ENCODE measurements around the gene SDSL. TPM values are rescaled to one million over a fixed set of nuclear protein-coding genes. Genes with fewer than 3 reads are reported as not detected.

The SDSL gene
- total RNA-seq, 4 donors from 2014 or later: 0.91 to 1.4 (median 0.98) TPM; not detected in 1

DNA sequence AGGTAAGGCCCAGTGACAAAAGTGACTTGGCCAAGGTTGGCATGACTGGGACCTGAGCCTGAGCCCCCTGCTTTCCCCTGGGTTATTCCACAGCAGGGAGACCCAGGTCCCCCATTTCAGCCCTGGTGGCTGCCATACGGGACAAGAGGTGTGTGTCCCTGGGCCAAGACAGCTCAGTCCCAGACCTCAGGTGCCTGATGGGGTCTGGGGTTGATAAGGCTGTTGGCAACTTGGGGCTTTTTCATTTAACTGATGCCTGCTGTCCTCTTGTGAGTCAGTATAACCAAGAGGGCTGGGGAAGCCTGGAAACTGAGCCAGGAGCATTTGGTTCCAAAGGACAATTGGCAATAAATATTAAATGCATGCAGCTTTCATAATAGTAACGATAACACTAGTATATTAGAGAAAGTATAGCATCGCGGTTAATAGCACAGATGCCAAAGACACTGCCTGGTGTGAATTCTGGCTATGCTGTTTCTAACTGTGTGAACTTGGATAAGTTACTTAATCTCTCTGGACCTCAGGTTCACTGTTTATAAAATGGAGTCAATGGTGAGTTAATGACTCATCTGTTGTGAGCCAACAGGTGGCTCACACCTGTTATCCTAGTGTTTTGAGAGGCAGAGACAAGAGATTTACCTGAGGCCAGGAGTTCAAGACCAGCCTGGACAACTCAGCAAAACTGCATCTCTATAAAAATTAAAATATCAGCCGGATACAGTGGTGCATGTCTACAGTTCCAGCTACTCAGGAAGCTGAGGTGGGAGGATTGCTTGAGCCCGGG lies 898 bp downstream of the SDSL start:
- no peak for TF ChIP-seq POLR2A (IDR thresholded peaks at IDR 0.05)
- TF ChIP-seq, protein P1, sequence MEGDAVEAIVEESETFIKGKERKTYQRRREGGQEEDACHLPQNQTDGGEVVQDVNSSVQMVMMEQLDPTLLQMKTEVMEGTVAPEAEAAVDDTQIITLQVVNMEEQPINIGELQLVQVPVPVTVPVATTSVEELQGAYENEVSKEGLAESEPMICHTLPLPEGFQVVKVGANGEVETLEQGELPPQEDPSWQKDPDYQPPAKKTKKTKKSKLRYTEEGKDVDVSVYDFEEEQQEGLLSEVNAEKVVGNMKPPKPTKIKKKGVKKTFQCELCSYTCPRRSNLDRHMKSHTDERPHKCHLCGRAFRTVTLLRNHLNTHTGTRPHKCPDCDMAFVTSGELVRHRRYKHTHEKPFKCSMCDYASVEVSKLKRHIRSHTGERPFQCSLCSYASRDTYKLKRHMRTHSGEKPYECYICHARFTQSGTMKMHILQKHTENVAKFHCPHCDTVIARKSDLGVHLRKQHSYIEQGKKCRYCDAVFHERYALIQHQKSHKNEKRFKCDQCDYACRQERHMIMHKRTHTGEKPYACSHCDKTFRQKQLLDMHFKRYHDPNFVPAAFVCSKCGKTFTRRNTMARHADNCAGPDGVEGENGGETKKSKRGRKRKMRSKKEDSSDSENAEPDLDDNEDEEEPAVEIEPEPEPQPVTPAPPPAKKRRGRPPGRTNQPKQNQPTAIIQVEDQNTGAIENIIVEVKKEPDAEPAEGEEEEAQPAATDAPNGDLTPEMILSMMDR (IDR thresholded peaks at IDR 0.05 in 4 of 5, conservative IDR thresholded peaks at IDR 0.05 in 1 of 5): no peak
- intact Hi-C loops (cut with DNase I; ENCODE audit: low total_unique reads) (no loop called here), in situ Hi-C loops (cut with MboI; ENCODE audit: low sequenced_read_pairs in 4 of 4) (loop anchor here in 1 of 4 donors (10.0 kb wide), 1 partner anchor 108 kb away; no protein-coding TSS in a partner anchor)
- Histone ChIP-seq H3K27ac (no peak overlapping the region), H3K9me3 (no peaks in the 10 kb centered on the region), H3K27me3 (no peaks in the 10 kb centered on the region), H3K4me3 (peak overlapping the region in 3 of 4 donors; percentile 41 to 56 (median 45)), H3K4me1 (peaks cover 0 to 8% of the 10 kb centered on the region in 2 donors), H3K36me3 (no peaks in the 10 kb centered on the region)
- no peak for DNase-seq
- no peak for ATAC-seq

DNA sequence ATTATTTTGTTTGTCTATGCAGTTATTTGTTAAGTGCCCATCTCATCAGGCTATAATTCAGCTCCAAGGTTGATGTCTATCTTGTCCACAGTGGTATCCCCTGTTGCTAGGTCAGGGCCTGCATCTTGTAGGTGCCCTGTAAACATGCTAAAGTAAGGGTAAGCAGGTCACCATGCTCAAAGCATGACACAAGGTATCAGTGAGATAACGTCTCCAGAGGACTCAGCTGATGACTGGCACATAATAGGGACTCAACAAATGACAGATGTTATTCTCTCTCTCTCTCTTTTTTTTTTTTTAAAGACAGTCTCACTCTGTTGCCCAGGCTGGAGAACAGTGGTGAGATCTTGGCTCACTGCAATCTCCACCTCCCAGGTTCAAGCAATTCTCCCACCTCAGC lies 2.3 kb downstream of the SDSL start:
- Histone ChIP-seq H3K27me3 (no peaks in the 10 kb centered on the region), H3K4me1 (peaks cover 0 to 8% of the 10 kb centered on the region in 2 donors), H3K4me3 (no peak overlapping the region), H3K27ac (no peak overlapping the region), H3K9me3 (no peaks in the 10 kb centered on the region), H3K36me3 (no peaks in the 10 kb centered on the region)
- intact Hi-C loops (cut with DNase I; ENCODE audit: low total_unique reads) (loop anchor here (2.0 kb wide), 1 partner anchor 228 kb away; no protein-coding TSS in a partner anchor), in situ Hi-C loops (cut with MboI; ENCODE audit: low sequenced_read_pairs in 4 of 4) (loop anchor here in 1 of 4 donors (10.0 kb wide), 1 partner anchor 110 kb away; no protein-coding TSS in a partner anchor)
- no peak for TF ChIP-seq POLR2A (IDR thresholded peaks at IDR 0.05)
- TF ChIP-seq, protein P1 (IDR thresholded peaks at IDR 0.05 in 4 of 5, conservative IDR thresholded peaks at IDR 0.05 in 1 of 5): no peak
- ATAC-seq (no peak), DNase-seq (no peak)

DNA sequence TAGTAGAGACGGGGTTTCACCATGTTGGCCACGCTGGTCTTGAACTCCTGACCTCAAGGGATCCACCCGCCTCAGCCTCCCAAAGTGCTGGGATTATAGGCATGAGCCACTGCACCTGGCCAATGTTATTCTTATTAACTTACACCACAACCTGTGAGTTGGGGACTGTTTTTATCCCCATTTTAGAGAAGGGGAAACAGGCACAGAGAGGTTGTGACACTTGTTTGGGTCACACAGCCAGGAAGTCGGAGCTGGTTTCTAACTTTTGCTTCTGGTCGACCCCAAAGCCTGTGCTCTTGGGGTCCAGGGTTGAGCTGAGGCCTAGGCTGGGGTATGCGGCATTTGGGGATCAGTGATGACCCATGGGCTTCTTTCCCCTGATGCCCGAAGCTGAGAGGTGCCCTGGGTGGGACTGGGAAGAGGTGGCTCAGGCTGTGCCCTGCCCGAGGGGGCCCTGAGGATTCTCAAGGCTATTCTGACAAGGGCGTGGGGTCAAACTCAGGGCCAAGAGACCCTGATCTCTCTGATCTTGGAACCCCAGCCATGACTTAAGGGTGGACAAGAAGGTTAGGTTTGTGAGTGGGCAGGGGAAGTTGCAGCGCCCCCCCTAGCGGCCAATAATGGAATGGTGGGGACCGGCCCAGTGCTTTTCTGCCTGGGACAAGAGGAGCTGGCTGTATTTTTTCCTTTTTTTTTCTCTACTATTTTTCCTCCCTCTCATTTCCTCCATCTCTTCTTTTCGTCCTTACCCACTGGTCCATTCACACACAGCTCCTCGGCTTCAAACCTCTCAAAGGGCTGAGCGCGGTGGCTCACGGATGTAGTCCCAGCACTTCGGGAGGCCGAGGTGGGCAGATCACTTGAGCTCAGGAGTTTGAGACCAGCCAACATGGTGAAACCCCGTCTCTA lies 3.0 kb downstream of the SDSL start:
- H3K4me3 ChIP-seq: no peak overlapping the region
- H3K27me3 ChIP-seq: no peaks in the 10 kb centered on the region
- peak in 1 of 2 donors; percentile 41 for DNase-seq
- H3K36me3 ChIP-seq: no peaks in the 10 kb centered on the region
- no peaks in the 10 kb centered on the region for H3K9me3 ChIP-seq
- TF ChIP-seq POLR2A (IDR thresholded peaks at IDR 0.05): no peak
- TF ChIP-seq, protein P1 (IDR thresholded peaks at IDR 0.05 in 4 of 5, conservative IDR thresholded peaks at IDR 0.05 in 1 of 5): peak; percentile 50 to 81 (median 73)
- H3K27ac ChIP-seq: no peak overlapping the region
- peaks cover 0 to 8% of the 10 kb centered on the region in 2 donors for H3K4me1 ChIP-seq
- in situ Hi-C loops (cut with MboI; ENCODE audit: low sequenced_read_pairs in 4 of 4): loop anchor here in 2 of 4 donors (10.0 to 25.0 kb wide), 2 partner anchors 110 to 113 kb away; no protein-coding TSS in a partner anchor
- ATAC-seq: peak; percentile 52 to 71
- intact Hi-C loops (cut with DNase I; ENCODE audit: low total_unique reads): loop anchor here (1.0 to 2.0 kb wide), 2 partner anchors 113 to 228 kb away; no protein-coding TSS in a partner anchor

DNA sequence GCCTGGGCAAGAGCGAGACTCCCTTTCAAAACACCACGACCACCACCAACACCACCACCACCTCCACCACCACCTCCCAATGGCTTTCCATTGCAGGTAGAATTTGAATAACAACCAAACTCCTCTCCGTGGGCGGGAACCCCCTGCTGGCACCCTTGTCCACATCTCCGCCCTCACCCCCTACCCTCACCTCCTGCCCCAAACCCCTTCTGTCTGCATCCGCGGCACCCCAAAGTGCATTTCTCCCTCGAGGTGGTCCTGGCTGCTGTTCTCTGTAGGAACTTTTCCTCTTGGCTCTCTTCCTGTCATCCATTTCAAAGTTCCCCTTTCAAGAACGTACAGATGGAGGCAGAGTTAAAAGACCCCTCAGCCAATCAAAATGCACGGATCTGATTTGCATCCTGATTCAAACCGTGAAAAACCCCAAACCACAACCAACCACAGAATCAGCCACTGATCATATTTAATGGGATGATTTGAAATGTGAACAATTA lies 3.8 kb downstream of the SDSL start:
- Histone ChIP-seq H3K4me1 (peaks cover 0 to 8% of the 10 kb centered on the region in 2 donors), H3K9me3 (no peaks in the 10 kb centered on the region), H3K36me3 (no peaks in the 10 kb centered on the region), H3K4me3 (no peak overlapping the region), H3K27me3 (no peaks in the 10 kb centered on the region), H3K27ac (no peak overlapping the region)
- no peak for TF ChIP-seq POLR2A (IDR thresholded peaks at IDR 0.05)
- TF ChIP-seq, protein P1 (IDR thresholded peaks at IDR 0.05 in 4 of 5, conservative IDR thresholded peaks at IDR 0.05 in 1 of 5): no peak
- in situ Hi-C loops (cut with MboI; ENCODE audit: low sequenced_read_pairs in 4 of 4) (loop anchor here in 2 of 4 donors (10.0 to 25.0 kb wide), 2 partner anchors 111 to 114 kb away; no protein-coding TSS in a partner anchor), intact Hi-C loops (cut with DNase I; ENCODE audit: low total_unique reads) (loop anchor here (1.0 to 2.0 kb wide), 2 partner anchors 114 to 229 kb away; no protein-coding TSS in a partner anchor)
- ATAC-seq (no peak), DNase-seq (no peak)

All from gastrocnemius medialis (tissue), 4 donors.